MCF 10A (cell line): ENCODE measurements around the gene HIC2. TPM values are rescaled to one million over a fixed set of nuclear protein-coding genes. Genes with fewer than 3 reads are reported as not detected.
"Not testable (repeated sequence)": the region's sequence is repeated elsewhere in the genome, so short reads cannot be mapped to it uniquely, and the experiment has no call there.

Source experiments
- BruUV-seq: library from RNA; stranded (reverse); fragments of 400-500 nt; replicated peaks from 2 replicates; lab custom pipeline; 2021; lab: Mats Ljungman, UMichigan
- CTCF ChIA-PET: fragments of 300-600 bp; sonication (Branson Sonifier 250); formaldehyde crosslinking; extraction: SDS; loops from one replicate; lab custom pipeline; 2021; ENCODE audit warnings: antibody characterized with exemption, inconsistent platforms; lab: Yijun Ruan, JAX
- POLR2A ChIA-PET: fragments of 300-600, 350-650 bp; sonication (Branson Sonifier 250); formaldehyde crosslinking; extraction: SDS; loops from one replicate; lab custom pipeline; 2020; ENCODE audit warnings: antibody characterized with exemption, inconsistent platforms; lab: Yijun Ruan, JAX
- DNase-seq: peaks from one replicate; pipeline ENCODE4 v3.0.0-alpha.2; 2018; ENCODE audit not compliant: unreplicated experiment
- H3K27ac Mint-ChIP-seq: one replicate; pipeline ENCODE4 v1.8.0; 2022; ENCODE audit warnings: mild to moderate bottlenecking, low read depth, mixed read lengths; ENCODE audit not compliant: unreplicated experiment
- H3K27me3 Mint-ChIP-seq: one replicate; pipeline ENCODE4 v1.8.0; 2022; ENCODE audit warnings: mixed read lengths; ENCODE audit not compliant: insufficient read depth, unreplicated experiment
- H3K36me3 Mint-ChIP-seq: one replicate; pipeline ENCODE4 v1.8.0; 2022; ENCODE audit warnings: mild to moderate bottlenecking, moderate library complexity, mixed read lengths; ENCODE audit not compliant: insufficient read depth, unreplicated experiment
- H3K4me1 Mint-ChIP-seq: one replicate; pipeline ENCODE4 v1.8.0; 2022; ENCODE audit warnings: mixed read lengths; ENCODE audit not compliant: insufficient read depth, unreplicated experiment
- H3K4me3 Mint-ChIP-seq: one replicate; pipeline ENCODE4 v1.8.0; 2022; ENCODE audit warnings: mild to moderate bottlenecking, moderate library complexity, mixed read lengths; ENCODE audit not compliant: unreplicated experiment
- H3K9me3 Mint-ChIP-seq: one replicate; pipeline ENCODE4 v1.8.0; 2022; ENCODE audit warnings: mixed read lengths; ENCODE audit not compliant: unreplicated experiment
- CTCF ChIP-seq: fragments of 200-600 bp; IDR thresholded peaks from one replicate; pipeline ENCODE4 v1.8.0; 2022; ENCODE audit warnings: antibody characterized with exemption, mild to moderate bottlenecking; ENCODE audit not compliant: unreplicated experiment
- intact Hi-C: fragments of 100-400 bp; cut with micrococcal nuclease; formaldehyde crosslinking; loops from 2 replicates; pipeline ENCODE4 v1.14.1; 2022
- total RNA-seq: library from RNA; stranded (reverse); gene quantifications from 2 replicates; pipeline ENCODE4 v1.2.3, GENCODE V29; 2022

Gene HIC2
- total RNA-seq, 1 experiment from 2014 or later, result 2.2 TPM

- no TSS peak for BruUV-seq
- no peak for DNase-seq
- H3K9me3 Mint-ChIP-seq, result no peaks in the 10 kb centered on the region
- ChIA-PET CTCF (interaction anchor here (0.7 kb wide), 1 partner anchor 522 kb away, joined by 5 read pairs; no protein-coding TSS in a partner anchor), POLR2A (no interaction called here)
- H3K27me3 Mint-ChIP-seq, result no peaks in the 10 kb centered on the region
- intact Hi-C loops, result no loop called here
- H3K36me3 Mint-ChIP-seq, result peaks cover 6% of the 10 kb centered on the region
- no peak overlapping the region for H3K27ac Mint-ChIP-seq
- no peak for TF ChIP-seq CTCF
- no peaks in the 10 kb centered on the region for H3K4me1 Mint-ChIP-seq
- no peak overlapping the region for H3K4me3 Mint-ChIP-seq
These were observed 33.2 kb downstream of the HIC2 start for GRCh38 chr22:21450320-21450831.

GRCh38 chr22:21450858-21451353, 33.7 kb downstream of the HIC2 start:
- Mint-ChIP-seq H3K9me3 (no peaks in the 10 kb centered on the region), H3K27me3 (no peaks in the 10 kb centered on the region), H3K4me3 (no peak overlapping the region), H3K36me3 (peaks cover 6% of the 10 kb centered on the region), H3K27ac (no peak overlapping the region), H3K4me1 (no peaks in the 10 kb centered on the region)
- ChIA-PET CTCF (interaction anchor here (0.7 kb wide), 1 partner anchor 521 kb away, joined by 5 read pairs; no protein-coding TSS in a partner anchor), POLR2A (no interaction called here)
- no peak for DNase-seq
- TF ChIP-seq CTCF, result no peak
- intact Hi-C loops, result no loop called here
- no TSS peak for BruUV-seq

GRCh38 chr22:21451545-21452520, 34.7 kb downstream of the HIC2 start:
- no peak for TF ChIP-seq CTCF
- CTCF ChIA-PET, result interaction anchor here (0.8 kb wide), 1 partner anchor 145 kb away, joined by 4 read pairs; no protein-coding TSS in a partner anchor
- Mint-ChIP-seq H3K9me3 (no peaks in the 10 kb centered on the region), H3K27ac (no peak overlapping the region), H3K4me1 (no peaks in the 10 kb centered on the region), H3K36me3 (peaks cover 6% of the 10 kb centered on the region), H3K27me3 (no peaks in the 10 kb centered on the region), H3K4me3 (no peak overlapping the region)
- no TSS peak for BruUV-seq
- POLR2A ChIA-PET, result no interaction called here
- intact Hi-C loops, result no loop called here
- DNase-seq, result no peak

- H3K4me3 Mint-ChIP-seq, H3K4me1 Mint-ChIP-seq, H3K36me3 Mint-ChIP-seq, intact Hi-C loops, BruUV-seq, H3K27ac Mint-ChIP-seq, POLR2A ChIA-PET, H3K9me3 Mint-ChIP-seq, DNase-seq, H3K27me3 Mint-ChIP-seq: not testable (repeated sequence)
- CTCF ChIA-PET, result interaction anchor here (1.3 kb wide), 1 partner anchor 9 kb away, joined by 3 read pairs; no protein-coding TSS in a partner anchor
These were observed 35.5 kb downstream of the HIC2 start for GRCh38 chr22:21452666-21453065.

- H3K4me3 Mint-ChIP-seq, H3K36me3 Mint-ChIP-seq, CTCF ChIA-PET, H3K27ac Mint-ChIP-seq, H3K9me3 Mint-ChIP-seq, DNase-seq, BruUV-seq, H3K4me1 Mint-ChIP-seq, intact Hi-C loops, POLR2A ChIA-PET, H3K27me3 Mint-ChIP-seq: not testable (repeated sequence)
These were observed 37.8 kb downstream of the HIC2 start for GRCh38 chr22:21454998-21455333.
